ENCODE results near the gene MCTP2. TPM values are rescaled to one million over a fixed set of nuclear protein-coding genes. Genes with fewer than 3 reads are reported as not detected.

Gene MCTP2
- total and polyA plus RNA-seq, 2 of the 8 experiments (the other 6 are each of a cell fraction or from before 2014, with no cell fraction given) = 3.4 to 4.5 TPM

DNA sequence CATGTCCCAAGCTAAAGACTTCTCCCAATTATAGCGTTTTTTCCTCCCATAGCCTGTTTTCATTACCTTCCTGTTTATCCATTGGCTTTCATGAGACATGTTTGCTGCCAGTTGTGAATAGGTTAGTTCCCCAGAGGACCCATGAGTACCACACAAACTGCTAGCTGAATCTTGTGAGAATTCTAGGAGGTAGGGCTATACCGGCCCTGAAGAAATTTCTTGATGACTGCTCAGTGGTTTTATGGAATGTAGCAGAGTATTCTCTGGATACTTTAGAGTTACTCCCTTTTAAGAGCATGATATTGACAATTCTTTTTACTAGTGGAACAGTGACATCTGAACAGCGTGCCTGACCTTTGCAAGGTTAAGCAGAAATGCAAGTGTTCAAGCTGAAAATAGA lies 210.4 kb downstream of the MCTP2 start:
- Histone ChIP-seq H2BK12ac (ENCODE audit: low read depth, low read length) (no peak overlapping the region), H2BK120ac (replicated peaks; ENCODE audit: low read depth, low read length) (no peak overlapping the region), H2AFZ (ENCODE audit: low read length) (no peak overlapping the region), H4K8ac (ENCODE audit: extremely low read depth, insufficient read depth, low read length) (no peak overlapping the region), H3K79me1 (ENCODE audit: low read depth, low read length) (no peaks in the 10 kb centered on the region), H3K9ac (replicated peaks in 1 of 4; ENCODE audit: extremely low read depth in 1 of 4, low read depth in 3 of 4, low read length in 3 of 4) (no peak overlapping the region), H3K18ac (ENCODE audit: extremely low read depth, low read length) (no peak overlapping the region), H3K4me3 (ENCODE audit: extremely low read depth in 1 of 4, insufficient read depth in 2 of 4, low read depth in 3 of 4, low read length in 4 of 4) (no peak overlapping the region), H3K9me3 (ENCODE audit: insufficient read depth in 2 of 2, low read depth in 1 of 2, low read length in 1 of 2) (no peaks in the 10 kb centered on the region), H2BK15ac (ENCODE audit: low read length) (no peak overlapping the region), H3K27me3 (replicated peaks in 1 of 4; ENCODE audit: control insufficient read depth in 3 of 4, extremely low read depth in 1 of 4, insufficient read depth in 3 of 4, low read length in 3 of 4) (no peaks in the 10 kb centered on the region), H3K79me2 (ENCODE audit: control insufficient read depth in 1 of 2, insufficient read depth in 2 of 2, low read length in 2 of 2) (no peaks in the 10 kb centered on the region), H2BK20ac (ENCODE audit: low read length) (no peak overlapping the region), H3K4me2 (ENCODE audit: insufficient read depth in 1 of 2, low read depth in 2 of 2, low read length in 2 of 2) (no peak overlapping the region), H3K23ac (ENCODE audit: insufficient read length) (no peak overlapping the region), H4K20me1 (replicated peaks in 1 of 2; ENCODE audit: control insufficient read depth in 1 of 2, insufficient read depth in 2 of 2, low read length in 2 of 2) (no peaks in the 10 kb centered on the region), H3K23me2 (ENCODE audit: low read depth, low read length) (no peaks in the 10 kb centered on the region), H2BK5ac (ENCODE audit: low read depth, low read length) (no peak overlapping the region), H3K4ac (replicated peaks; ENCODE audit: insufficient read length, low read depth, low read length) (no peak overlapping the region), H3K56ac (replicated peaks; ENCODE audit: insufficient read length, low read depth, low read length) (no peak overlapping the region), H3K27ac (ENCODE audit: low read depth, low read length) (no peak overlapping the region), H3K14ac (ENCODE audit: insufficient read length) (no peak overlapping the region), H4K5ac (ENCODE audit: insufficient read length, low read depth, low read length) (no peak overlapping the region), H4K91ac (replicated peaks; ENCODE audit: insufficient read length, low read length) (no peak overlapping the region), H3K4me1 (replicated peaks in 1 of 4; ENCODE audit: control insufficient read depth in 3 of 4, insufficient read depth in 4 of 4, low read length in 3 of 4) (peaks cover 0 to 3% (median 0%) of the 10 kb centered on the region in 4 experiments; a peak in 1 of 7 replicates), H3K36me3 (ENCODE audit: control insufficient read depth in 2 of 4, insufficient read depth in 4 of 4, low read length in 3 of 4) (no peaks in the 10 kb centered on the region), H2AK5ac (ENCODE audit: low read depth, low read length) (no peak overlapping the region)
- no peak for DNase-seq (ENCODE audit: low read depth in 1 of 2, low spot score in 2 of 2)
- no peak for FAIRE-seq
- CTCF ChIA-PET (ENCODE audit: partially characterized antibody) = interaction anchor here (1.4 kb wide), 1 partner anchor 85 kb away, joined by 3 read pairs; no protein-coding TSS in a partner anchor
- WGBS, 2 experiments (ENCODE audit: extremely low coverage in 1 of 2, insufficient coverage in 1 of 2, insufficient read length in 1 of 2, insufficient replicate concordance in 2 of 2, low coverage in 1 of 2, low lambda C conversion rate in 2 of 2, missing lambda C conversion rate in 1 of 2) = 94% methylated on average over 3 of the region's 3 CpGs; no CpG with 5 or more reads in 1 of the 2 experiments
- POLR2A ChIA-PET (ENCODE audit: partially characterized antibody) = no interaction called here
- TF ChIP-seq CTCF (IDR thresholded peaks at IDR 0.05; ENCODE audit: control extremely low read depth in 1 of 3, insufficient read depth in 1 of 3, low read depth in 1 of 3, low read length in 3 of 3) = no peak
- no peak for TF ChIP-seq EP300 (IDR thresholded peaks at IDR 0.05; ENCODE audit: borderline replicate concordance in 1 of 2, low read depth in 2 of 2, low read length in 2 of 2)
- TF ChIP-seq POLR2A (IDR thresholded peaks at IDR 0.05; ENCODE audit: control extremely low read depth in 1 of 2, low read depth in 2 of 2, low read length in 2 of 2) = no peak
